DOHH2 (cell line): ENCODE data around the gene PPP4R2.

ENCODE experiments used
- EZH2phosphoT487 ChIP-seq: fragments of 200-600 bp; sonication (generic); IDR thresholded peaks from 2 replicates; pipeline ENCODE4 v1.6.1; 2017; ENCODE audit warnings: borderline replicate concordance, mild to moderate bottlenecking, antibody characterized with exemption, low read length, moderate library complexity, mixed read lengths
- TF ChIP-seq, protein P1 (sequence below): fragments of 200-600 bp; sonication (generic); IDR thresholded peaks from one replicate; pipeline ENCODE4 v1.5.1; 2014; ENCODE audit warnings: antibody characterized with exemption, mild to moderate bottlenecking, low read depth, low read length; ENCODE audit not compliant: poor library complexity, severe bottlenecking

DNA sequence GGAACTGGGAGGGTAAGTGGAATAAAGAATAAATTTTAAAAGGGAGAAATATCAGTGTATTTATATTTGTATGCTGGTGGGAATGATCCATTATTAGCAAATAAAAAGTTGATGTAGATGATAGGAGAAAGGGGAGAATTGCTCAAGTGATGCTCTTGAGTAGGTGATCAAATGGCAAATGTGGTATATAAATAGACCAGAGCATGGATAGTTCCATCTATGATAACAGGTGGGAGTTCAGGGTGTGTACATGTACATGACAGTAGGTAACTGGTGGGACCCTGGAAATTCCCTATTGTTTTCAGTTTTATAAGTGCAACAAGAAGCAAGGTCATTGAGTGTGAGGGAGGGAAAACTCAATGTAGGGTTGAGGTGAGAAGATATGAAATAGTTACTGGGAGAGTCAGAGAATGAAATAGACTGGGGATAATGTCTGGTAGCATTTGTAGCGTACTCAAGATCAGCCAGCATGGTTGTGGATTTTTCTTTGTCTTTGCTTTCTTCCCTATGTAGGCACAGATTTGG, 33.5 kb downstream of the PPP4R2 start:
- TF ChIP-seq, protein P1, sequence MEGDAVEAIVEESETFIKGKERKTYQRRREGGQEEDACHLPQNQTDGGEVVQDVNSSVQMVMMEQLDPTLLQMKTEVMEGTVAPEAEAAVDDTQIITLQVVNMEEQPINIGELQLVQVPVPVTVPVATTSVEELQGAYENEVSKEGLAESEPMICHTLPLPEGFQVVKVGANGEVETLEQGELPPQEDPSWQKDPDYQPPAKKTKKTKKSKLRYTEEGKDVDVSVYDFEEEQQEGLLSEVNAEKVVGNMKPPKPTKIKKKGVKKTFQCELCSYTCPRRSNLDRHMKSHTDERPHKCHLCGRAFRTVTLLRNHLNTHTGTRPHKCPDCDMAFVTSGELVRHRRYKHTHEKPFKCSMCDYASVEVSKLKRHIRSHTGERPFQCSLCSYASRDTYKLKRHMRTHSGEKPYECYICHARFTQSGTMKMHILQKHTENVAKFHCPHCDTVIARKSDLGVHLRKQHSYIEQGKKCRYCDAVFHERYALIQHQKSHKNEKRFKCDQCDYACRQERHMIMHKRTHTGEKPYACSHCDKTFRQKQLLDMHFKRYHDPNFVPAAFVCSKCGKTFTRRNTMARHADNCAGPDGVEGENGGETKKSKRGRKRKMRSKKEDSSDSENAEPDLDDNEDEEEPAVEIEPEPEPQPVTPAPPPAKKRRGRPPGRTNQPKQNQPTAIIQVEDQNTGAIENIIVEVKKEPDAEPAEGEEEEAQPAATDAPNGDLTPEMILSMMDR = no peak
- TF ChIP-seq EZH2phosphoT487 = no peak
